Measurements from ENCODE around the gene RSPH1. TPM values are rescaled to one million over a fixed set of nuclear protein-coding genes. Genes with fewer than 3 reads are reported as not detected.

Gene RSPH1
- total RNA-seq, 1 experiment from 2014 or later: 1.5 TPM

DNA sequence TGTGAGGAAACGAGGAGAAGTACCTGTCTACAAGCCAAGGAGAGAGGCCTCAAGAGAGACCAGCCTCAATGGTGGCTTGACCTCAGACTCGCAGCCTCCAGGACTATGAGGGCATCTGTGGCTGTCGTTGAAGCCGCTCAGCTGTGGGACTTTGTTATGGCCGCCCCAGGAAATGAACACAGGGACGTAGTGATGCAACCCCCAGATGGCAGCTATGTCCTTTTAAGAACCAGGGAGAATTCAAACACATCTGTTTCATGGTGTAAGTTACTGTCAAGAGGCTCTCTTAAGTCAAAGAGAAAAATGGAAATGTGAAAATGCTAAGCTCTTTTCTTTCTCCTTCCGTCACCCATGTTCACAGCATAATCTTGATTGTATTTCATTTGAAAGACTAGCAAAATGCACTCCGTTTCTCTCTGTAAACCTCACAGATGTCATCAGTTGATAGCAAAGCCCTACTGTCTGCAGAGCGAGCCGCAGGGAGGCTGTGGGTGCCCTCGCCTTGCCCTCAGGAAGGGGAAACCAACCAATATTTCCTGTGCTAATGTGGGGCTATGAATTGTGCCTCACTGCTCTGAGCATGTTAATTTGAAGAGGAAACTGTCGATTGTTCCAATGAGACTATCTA lies 71.0 kb downstream of the RSPH1 start:
- H3K27ac ChIP-seq (ENCODE audit: low read depth, low read length): no peak overlapping the region
- BruUV-seq (replicated peaks): no TSS peak
- H3K9me3 ChIP-seq (ENCODE audit: control insufficient read depth in 1 of 2, insufficient read depth in 1 of 2, low read depth in 1 of 2, low read length in 2 of 2): no peaks in the 10 kb centered on the region
- H2AFZ ChIP-seq (ENCODE audit: low read depth, low read length, poor library complexity, severe bottlenecking): no peak overlapping the region
- ChIA-PET RAD21 (ENCODE audit: low non-redundant PET in 1 of 2, low total read pairs in 2 of 2, uncharacterized antibody in 2 of 2, unreplicated experiment in 2 of 2) (no interaction called here), CTCF (no interaction called here), POLR2A (no interaction called here)
- no peaks in the 10 kb centered on the region for H3K79me2 ChIP-seq (ENCODE audit: insufficient read depth, low read length)
- no peak overlapping the region for H3K4me3 ChIP-seq (replicated peaks in 1 of 2; ENCODE audit: low read depth in 1 of 2, low read length in 2 of 2)
- H4K20me1 ChIP-seq (ENCODE audit: insufficient read depth): no peaks in the 10 kb centered on the region
- intact Hi-C loops (cut with micrococcal nuclease): no loop called here
- no peaks in the 10 kb centered on the region for H3K36me3 ChIP-seq (ENCODE audit: control insufficient read depth in 1 of 2, insufficient read depth in 2 of 2, low read length in 2 of 2)
- TF ChIP-seq SRF (IDR thresholded peaks at IDR 0.05; ENCODE audit: low read depth): no peak
- TF ChIP-seq, protein P1, sequence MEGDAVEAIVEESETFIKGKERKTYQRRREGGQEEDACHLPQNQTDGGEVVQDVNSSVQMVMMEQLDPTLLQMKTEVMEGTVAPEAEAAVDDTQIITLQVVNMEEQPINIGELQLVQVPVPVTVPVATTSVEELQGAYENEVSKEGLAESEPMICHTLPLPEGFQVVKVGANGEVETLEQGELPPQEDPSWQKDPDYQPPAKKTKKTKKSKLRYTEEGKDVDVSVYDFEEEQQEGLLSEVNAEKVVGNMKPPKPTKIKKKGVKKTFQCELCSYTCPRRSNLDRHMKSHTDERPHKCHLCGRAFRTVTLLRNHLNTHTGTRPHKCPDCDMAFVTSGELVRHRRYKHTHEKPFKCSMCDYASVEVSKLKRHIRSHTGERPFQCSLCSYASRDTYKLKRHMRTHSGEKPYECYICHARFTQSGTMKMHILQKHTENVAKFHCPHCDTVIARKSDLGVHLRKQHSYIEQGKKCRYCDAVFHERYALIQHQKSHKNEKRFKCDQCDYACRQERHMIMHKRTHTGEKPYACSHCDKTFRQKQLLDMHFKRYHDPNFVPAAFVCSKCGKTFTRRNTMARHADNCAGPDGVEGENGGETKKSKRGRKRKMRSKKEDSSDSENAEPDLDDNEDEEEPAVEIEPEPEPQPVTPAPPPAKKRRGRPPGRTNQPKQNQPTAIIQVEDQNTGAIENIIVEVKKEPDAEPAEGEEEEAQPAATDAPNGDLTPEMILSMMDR (IDR thresholded peaks at IDR 0.05 in 2 of 3, conservative IDR thresholded peaks at IDR 0.05 in 1 of 3; ENCODE audit: borderline replicate concordance in 1 of 3, insufficient read depth in 1 of 3, low read depth in 2 of 3, low read length in 2 of 3): no peak
- no peak for TF ChIP-seq SIN3A (IDR thresholded peaks at IDR 0.05; ENCODE audit: low read depth)
- TF ChIP-seq POLR2AphosphoS5 (IDR thresholded peaks at IDR 0.05; ENCODE audit: low read depth, low read length): no peak
- no peak for TF ChIP-seq POLR2A (IDR thresholded peaks at IDR 0.05; ENCODE audit: borderline replicate concordance, extremely low read depth, insufficient read depth, insufficient read length)
- no peak for TF ChIP-seq EZH2 (IDR thresholded peaks at IDR 0.05)
- TF ChIP-seq, protein P2, sequence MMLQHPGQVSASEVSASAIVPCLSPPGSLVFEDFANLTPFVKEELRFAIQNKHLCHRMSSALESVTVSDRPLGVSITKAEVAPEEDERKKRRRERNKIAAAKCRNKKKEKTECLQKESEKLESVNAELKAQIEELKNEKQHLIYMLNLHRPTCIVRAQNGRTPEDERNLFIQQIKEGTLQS (IDR thresholded peaks at IDR 0.05): no peak
- no peak for TF ChIP-seq CBX3 (IDR thresholded peaks at IDR 0.05; ENCODE audit: low read depth)
- no peak for TF ChIP-seq ELF1 (IDR thresholded peaks at IDR 0.05; ENCODE audit: borderline replicate concordance, low read depth)
- no peak for TF ChIP-seq SP1 (IDR thresholded peaks at IDR 0.05; ENCODE audit: low read depth)
- TF ChIP-seq, protein P3, sequence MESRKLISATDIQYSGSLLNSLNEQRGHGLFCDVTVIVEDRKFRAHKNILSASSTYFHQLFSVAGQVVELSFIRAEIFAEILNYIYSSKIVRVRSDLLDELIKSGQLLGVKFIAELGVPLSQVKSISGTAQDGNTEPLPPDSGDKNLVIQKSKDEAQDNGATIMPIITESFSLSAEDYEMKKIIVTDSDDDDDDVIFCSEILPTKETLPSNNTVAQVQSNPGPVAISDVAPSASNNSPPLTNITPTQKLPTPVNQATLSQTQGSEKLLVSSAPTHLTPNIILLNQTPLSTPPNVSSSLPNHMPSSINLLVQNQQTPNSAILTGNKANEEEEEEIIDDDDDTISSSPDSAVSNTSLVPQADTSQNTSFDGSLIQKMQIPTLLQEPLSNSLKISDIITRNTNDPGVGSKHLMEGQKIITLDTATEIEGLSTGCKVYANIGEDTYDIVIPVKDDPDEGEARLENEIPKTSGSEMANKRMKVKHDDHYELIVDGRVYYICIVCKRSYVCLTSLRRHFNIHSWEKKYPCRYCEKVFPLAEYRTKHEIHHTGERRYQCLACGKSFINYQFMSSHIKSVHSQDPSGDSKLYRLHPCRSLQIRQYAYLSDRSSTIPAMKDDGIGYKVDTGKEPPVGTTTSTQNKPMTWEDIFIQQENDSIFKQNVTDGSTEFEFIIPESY (IDR thresholded peaks at IDR 0.05; ENCODE audit: extremely low read depth, insufficient replicate concordance, low read length): no peak
- no peak for TF ChIP-seq YY1 (IDR thresholded peaks at IDR 0.05; ENCODE audit: extremely low read depth, insufficient replicate concordance, low read depth, low read length)
- no peak for TF ChIP-seq JUND (IDR thresholded peaks at IDR 0.05)
- TF ChIP-seq MAX (IDR thresholded peaks at IDR 0.05): no peak
- DNase-seq (ENCODE audit: low read depth, low spot score): no peak
- no peaks in the 10 kb centered on the region for H3K9me2 ChIP-seq (ENCODE audit: insufficient read depth)
- no peak for ATAC-seq
- no peak overlapping the region for H3K9ac ChIP-seq (ENCODE audit: low read length)
- H3K4me1 ChIP-seq (ENCODE audit: control insufficient read depth in 1 of 2, insufficient read depth in 2 of 2, low read length in 2 of 2): no peaks in the 10 kb centered on the region
- H3K27me3 ChIP-seq (ENCODE audit: insufficient read depth, low read length): peaks cover 59% of the 10 kb centered on the region; the same call in 1 of the 2 replicates
- no peak overlapping the region for H3K4me2 ChIP-seq (ENCODE audit: low read length)
